ENCODE data around the gene GPR176. TPM values are rescaled to one million over a fixed set of nuclear protein-coding genes. Genes with fewer than 3 reads are reported as not detected.

Gene GPR176
- polyA plus RNA-seq, 1 of the 3 experiments (the other 2 are of a cell fraction): 21.9 TPM

- Histone ChIP-seq H3K4me3 (ENCODE audit: low read depth in 2 of 2, low read length in 1 of 2) (no peak overlapping the region), H3K4me2 (no peak overlapping the region), H3K36me3 (replicated peaks in 1 of 2; ENCODE audit: control insufficient read depth in 1 of 2, insufficient read depth in 2 of 2, low read length in 1 of 2) (no peaks in the 10 kb centered on the region), H3K79me2 (ENCODE audit: insufficient read depth) (peaks cover 81% of the 10 kb centered on the region), H3K27me3 (ENCODE audit: insufficient read depth) (no peaks in the 10 kb centered on the region), H3K9me2 (no peaks in the 10 kb centered on the region), H3K4me1 (ENCODE audit: control insufficient read depth in 1 of 2, insufficient read depth in 2 of 2, low read depth in 1 of 2, low read length in 1 of 2) (peaks cover 2 to 7% of the 10 kb centered on the region in 2 experiments; a peak in 1 of 4 replicates), H2AFZ (ENCODE audit: low read depth) (no peak overlapping the region), H3K9ac (no peak overlapping the region), H3F3A (replicated peaks; ENCODE audit: insufficient read depth) (peaks cover 11% of the 10 kb centered on the region), H3K9me3 (no peaks in the 10 kb centered on the region), H3K27ac (ENCODE audit: low read depth in 2 of 2, low read length in 1 of 2) (no peak overlapping the region), H4K20me1 (ENCODE audit: insufficient read depth) (peaks cover 18% of the 10 kb centered on the region; the same call in 1 of the 2 replicates)
- ChIA-PET CTCF (interaction anchor here (0.6 to 1.4 kb wide), 2 partner anchors 18 to 1197 kb away, joined by 3 to 4 read pairs; no protein-coding TSS in a partner anchor), POLR2A (no interaction called here)
- no peak for DNase-seq
- WGBS (ENCODE audit: low lambda C conversion rate): 100% methylated on average over 3 of the region's 3 CpGs
- TF ChIP-seq JUND (IDR thresholded peaks at IDR 0.05) (no peak), NRF1 (IDR thresholded peaks at IDR 0.05; ENCODE audit: low read depth, low read length) (no peak), YY1 (IDR thresholded peaks at IDR 0.05; ENCODE audit: low read depth) (no peak), TAF1 (IDR thresholded peaks at IDR 0.05; ENCODE audit: borderline replicate concordance, low read depth, low read length) (no peak), USF1 (IDR thresholded peaks at IDR 0.05; ENCODE audit: borderline replicate concordance, low read depth) (no peak), FOSL2 (IDR thresholded peaks at IDR 0.05; ENCODE audit: borderline replicate concordance, low read depth) (no peak), POLR2AphosphoS5 (IDR thresholded peaks at IDR 0.05; ENCODE audit: low read depth, low read length) (no peak)
- TF ChIP-seq, protein P1, sequence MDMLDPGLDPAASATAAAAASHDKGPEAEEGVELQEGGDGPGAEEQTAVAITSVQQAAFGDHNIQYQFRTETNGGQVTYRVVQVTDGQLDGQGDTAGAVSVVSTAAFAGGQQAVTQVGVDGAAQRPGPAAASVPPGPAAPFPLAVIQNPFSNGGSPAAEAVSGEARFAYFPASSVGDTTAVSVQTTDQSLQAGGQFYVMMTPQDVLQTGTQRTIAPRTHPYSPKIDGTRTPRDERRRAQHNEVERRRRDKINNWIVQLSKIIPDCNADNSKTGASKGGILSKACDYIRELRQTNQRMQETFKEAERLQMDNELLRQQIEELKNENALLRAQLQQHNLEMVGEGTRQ (IDR thresholded peaks at IDR 0.05; ENCODE audit: borderline replicate concordance, low read depth, low read length): no peak
Measured at GRCh38 chr15:39889601-39890000, 30.5 kb downstream of the GPR176 start.

- no peak for DNase-seq
- no peak overlapping the region for H3K9ac ChIP-seq
- H3K79me2 ChIP-seq (ENCODE audit: insufficient read depth): peaks cover 89% of the 10 kb centered on the region
- peaks cover 2 to 7% of the 10 kb centered on the region in 2 experiments; a peak in 1 of 4 replicates for H3K4me1 ChIP-seq (ENCODE audit: control insufficient read depth in 1 of 2, insufficient read depth in 2 of 2, low read depth in 1 of 2, low read length in 1 of 2)
- peaks cover 18% of the 10 kb centered on the region; the same call in 1 of the 2 replicates for H4K20me1 ChIP-seq (ENCODE audit: insufficient read depth)
- no peaks in the 10 kb centered on the region for H3K9me2 ChIP-seq
- H3K9me3 ChIP-seq: no peaks in the 10 kb centered on the region
- H2AFZ ChIP-seq (ENCODE audit: low read depth): no peak overlapping the region
- WGBS (ENCODE audit: low lambda C conversion rate): 91% methylated on average over 2 of the region's 2 CpGs
- ChIA-PET CTCF (interaction anchor here (0.7 to 2.2 kb wide), 6 partner anchors 9 to 88 kb away, joined by 3 to 11 read pairs (median 4); partner anchors contain the start of gene EIF2AK4), POLR2A (no interaction called here)
- H3K27ac ChIP-seq (ENCODE audit: low read depth in 2 of 2, low read length in 1 of 2): no peak overlapping the region
- H3K4me3 ChIP-seq (ENCODE audit: low read depth in 2 of 2, low read length in 1 of 2): no peak overlapping the region
- no peaks in the 10 kb centered on the region for H3K27me3 ChIP-seq (ENCODE audit: insufficient read depth)
- no peak for TF ChIP-seq JUND (IDR thresholded peaks at IDR 0.05)
- no peak for TF ChIP-seq USF1 (IDR thresholded peaks at IDR 0.05; ENCODE audit: borderline replicate concordance, low read depth)
- no peak for TF ChIP-seq MAX (IDR thresholded peaks at IDR 0.05; ENCODE audit: low read depth)
- TF ChIP-seq MEF2A (IDR thresholded peaks at IDR 0.05; ENCODE audit: borderline replicate concordance, low read depth): no peak
- no peak for TF ChIP-seq RXRA (IDR thresholded peaks at IDR 0.05; ENCODE audit: borderline replicate concordance, low read depth)
- no peaks in the 10 kb centered on the region for H3K36me3 ChIP-seq (replicated peaks in 1 of 2; ENCODE audit: control insufficient read depth in 1 of 2, insufficient read depth in 2 of 2, low read length in 1 of 2)
- peaks cover 11% of the 10 kb centered on the region for H3F3A ChIP-seq (replicated peaks; ENCODE audit: insufficient read depth)
- no peak overlapping the region for H3K4me2 ChIP-seq
Measured at GRCh38 chr15:39888809-39889208, 31.3 kb downstream of the GPR176 start.

All from SK-N-SH (cell line).